ENCODE measurements around the gene COA1. TPM values are rescaled to one million over a fixed set of nuclear protein-coding genes. Genes with fewer than 3 reads are reported as not detected.
"Not testable (repeated sequence)": the region's sequence is repeated elsewhere in the genome, so short reads cannot be mapped to it uniquely, and the experiment has no call there.

The COA1 gene
- total and polyA plus RNA-seq, 2 donors (not counting 1 experiment from before 2014, with no cell fraction given), result 28.7 to 72.7 TPM

DNA sequence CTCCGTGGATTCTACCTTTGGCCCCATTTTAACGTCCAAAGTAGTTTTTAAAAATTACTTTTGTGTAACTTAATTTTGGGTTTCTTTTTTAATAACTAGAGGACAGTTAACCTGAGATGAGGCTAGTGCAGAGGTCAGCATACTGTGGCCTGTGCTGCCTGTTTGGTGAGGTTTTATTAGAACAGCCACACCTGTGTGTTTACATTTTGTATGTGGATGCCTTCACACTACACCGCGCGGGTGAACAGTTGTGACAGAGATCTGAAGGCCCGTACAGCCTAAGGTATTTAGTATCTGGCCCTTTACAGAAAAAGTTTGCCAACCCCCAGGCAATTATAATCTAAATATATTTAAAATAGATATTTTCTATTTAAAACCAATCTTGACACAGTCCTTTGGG lies 99.5 kb downstream of the COA1 start:
- intact Hi-C loops (cut with micrococcal nuclease), result loop anchor here (1.0 kb wide), 1 partner anchor 10 kb away; no protein-coding TSS in a partner anchor
- H3K4me1 ChIP-seq (ENCODE audit: control insufficient read depth in 2 of 2, insufficient read depth in 2 of 2, low read length in 2 of 2), result peaks cover 29 to 31% of the 10 kb centered on the region in 2 donors
- no peak for DNase-seq
- 100% methylated on average over 3 of the region's 6 CpGs for WGBS (ENCODE audit: insufficient coverage)
- H3K9me3 ChIP-seq (ENCODE audit: control extremely low read depth in 1 of 3, control insufficient read depth in 2 of 3, insufficient read depth in 1 of 3, low read length in 2 of 3), result peaks cover 0 to 4% (median 0%) of the 10 kb centered on the region in 3 donors
- Mint-ChIP-seq H3K4me3 (no peak overlapping the region), H3K27me3 (no peaks in the 10 kb centered on the region), H3K4me1 (peaks cover 73% of the 10 kb centered on the region), H3K27ac (no peak overlapping the region), H3K9me3 (ENCODE audit: insufficient read depth) (no peaks in the 10 kb centered on the region)
- H3K9ac ChIP-seq (ENCODE audit: low read length), result no peak overlapping the region
- TF ChIP-seq, protein P1, sequence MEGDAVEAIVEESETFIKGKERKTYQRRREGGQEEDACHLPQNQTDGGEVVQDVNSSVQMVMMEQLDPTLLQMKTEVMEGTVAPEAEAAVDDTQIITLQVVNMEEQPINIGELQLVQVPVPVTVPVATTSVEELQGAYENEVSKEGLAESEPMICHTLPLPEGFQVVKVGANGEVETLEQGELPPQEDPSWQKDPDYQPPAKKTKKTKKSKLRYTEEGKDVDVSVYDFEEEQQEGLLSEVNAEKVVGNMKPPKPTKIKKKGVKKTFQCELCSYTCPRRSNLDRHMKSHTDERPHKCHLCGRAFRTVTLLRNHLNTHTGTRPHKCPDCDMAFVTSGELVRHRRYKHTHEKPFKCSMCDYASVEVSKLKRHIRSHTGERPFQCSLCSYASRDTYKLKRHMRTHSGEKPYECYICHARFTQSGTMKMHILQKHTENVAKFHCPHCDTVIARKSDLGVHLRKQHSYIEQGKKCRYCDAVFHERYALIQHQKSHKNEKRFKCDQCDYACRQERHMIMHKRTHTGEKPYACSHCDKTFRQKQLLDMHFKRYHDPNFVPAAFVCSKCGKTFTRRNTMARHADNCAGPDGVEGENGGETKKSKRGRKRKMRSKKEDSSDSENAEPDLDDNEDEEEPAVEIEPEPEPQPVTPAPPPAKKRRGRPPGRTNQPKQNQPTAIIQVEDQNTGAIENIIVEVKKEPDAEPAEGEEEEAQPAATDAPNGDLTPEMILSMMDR (IDR thresholded peaks at IDR 0.05), result no peak
- no peak for TF ChIP-seq EZH2 (IDR thresholded peaks at IDR 0.05; ENCODE audit: borderline replicate concordance, insufficient read depth, low read depth, low read length, poor library complexity, severe bottlenecking)
- peak overlapping the region in 1 of 2 donors; percentile 62 for H3K27ac ChIP-seq (ENCODE audit: low read length in 2 of 2)
- H3K79me2 ChIP-seq (ENCODE audit: control insufficient read depth, insufficient read depth, low read length), result peaks cover 61% of the 10 kb centered on the region
- H2AFZ ChIP-seq (ENCODE audit: insufficient read depth, low read depth, low read length, poor library complexity, severe bottlenecking), result no peak overlapping the region
- no peak for ATAC-seq (ENCODE audit: low read depth)
- H3K4me3 ChIP-seq (ENCODE audit: control extremely low read depth in 1 of 5, extremely low read depth in 1 of 5, insufficient read depth in 1 of 5, low read depth in 2 of 5, low read length in 4 of 5), result no peak overlapping the region
- no peak overlapping the region for H3K4me2 ChIP-seq (replicated peaks; ENCODE audit: low read depth, low read length, poor library complexity, severe bottlenecking)
- ChIA-PET POLR2A (no interaction called here), CTCF (interaction anchor here (1.0 to 6.1 kb wide), 3 partner anchors 9 to 69 kb away, joined by 4 to 58 read pairs (median 52); partner anchors contain the start of gene STK17A)
- peaks cover 0 to 60% of the 10 kb centered on the region in 2 experiments for H3K36me3 ChIP-seq (replicated peaks in 1 of 2; ENCODE audit: control extremely low read depth in 1 of 2, control insufficient read depth in 1 of 2, extremely low read depth in 1 of 2, insufficient read depth in 2 of 2, low read length in 1 of 2)
- H3K27me3 ChIP-seq (replicated peaks in 1 of 4; ENCODE audit: control extremely low read depth in 1 of 4, control insufficient read depth in 3 of 4, insufficient read depth in 4 of 4, low read length in 3 of 4), result no peaks in the 10 kb centered on the region
- H4K20me1 ChIP-seq (ENCODE audit: control insufficient read depth, insufficient read depth, low read length, poor library complexity, severe bottlenecking), result peaks cover 15% of the 10 kb centered on the region

- no peak overlapping the region for H3K4me2 ChIP-seq (replicated peaks; ENCODE audit: low read depth, low read length, poor library complexity, severe bottlenecking)
- H3K27ac ChIP-seq (ENCODE audit: low read length in 2 of 2), result peak overlapping the region in 1 of 2 donors; percentile 62
- peaks cover 0 to 61% of the 10 kb centered on the region in 2 experiments for H3K36me3 ChIP-seq (replicated peaks in 1 of 2; ENCODE audit: control extremely low read depth in 1 of 2, control insufficient read depth in 1 of 2, extremely low read depth in 1 of 2, insufficient read depth in 2 of 2, low read length in 1 of 2)
- ATAC-seq (ENCODE audit: low read depth) (no peak), DNase-seq (no peak)
- H4K20me1 ChIP-seq (ENCODE audit: control insufficient read depth, insufficient read depth, low read length, poor library complexity, severe bottlenecking), result peaks cover 10% of the 10 kb centered on the region
- no peaks in the 10 kb centered on the region for H3K9me3 ChIP-seq (ENCODE audit: control extremely low read depth in 1 of 3, control insufficient read depth in 2 of 3, insufficient read depth in 1 of 3, low read length in 2 of 3)
- Mint-ChIP-seq H3K27me3 (no peaks in the 10 kb centered on the region), H3K27ac (peak overlapping the region; percentile 17), H3K4me1 (peaks cover 78% of the 10 kb centered on the region), H3K4me3 (no peak overlapping the region), H3K9me3 (ENCODE audit: insufficient read depth) (no peaks in the 10 kb centered on the region)
- TF ChIP-seq, protein P1 (IDR thresholded peaks at IDR 0.05), result no peak
- no peak for TF ChIP-seq EZH2 (IDR thresholded peaks at IDR 0.05; ENCODE audit: borderline replicate concordance, insufficient read depth, low read depth, low read length, poor library complexity, severe bottlenecking)
- H3K9ac ChIP-seq (ENCODE audit: low read length), result no peak overlapping the region
- no peaks in the 10 kb centered on the region for H3K27me3 ChIP-seq (replicated peaks in 1 of 4; ENCODE audit: control extremely low read depth in 1 of 4, control insufficient read depth in 3 of 4, insufficient read depth in 4 of 4, low read length in 3 of 4)
- POLR2A ChIA-PET, result no interaction called here
- H3K4me1 ChIP-seq (ENCODE audit: control insufficient read depth in 2 of 2, insufficient read depth in 2 of 2, low read length in 2 of 2), result peaks cover 31 to 35% of the 10 kb centered on the region in 2 donors
- CTCF ChIA-PET, result interaction anchor here (1.2 to 6.1 kb wide), 4 partner anchors 11 to 71 kb away, joined by 3 to 58 read pairs (median 29); partner anchors contain the start of gene STK17A
- intact Hi-C loops (cut with micrococcal nuclease), result no loop called here
- 83% methylated on average over 1 of the region's 2 CpGs for WGBS (ENCODE audit: insufficient coverage)
- H3K79me2 ChIP-seq (ENCODE audit: control insufficient read depth, insufficient read depth, low read length), result peaks cover 59% of the 10 kb centered on the region
- no peak overlapping the region for H2AFZ ChIP-seq (ENCODE audit: insufficient read depth, low read depth, low read length, poor library complexity, severe bottlenecking)
- no peak overlapping the region for H3K4me3 ChIP-seq (ENCODE audit: control extremely low read depth in 1 of 5, extremely low read depth in 1 of 5, insufficient read depth in 1 of 5, low read depth in 2 of 5, low read length in 4 of 5)
These were observed 100.9 kb downstream of the COA1 start for GRCh38 chr7:43628431-43628830.

DNA sequence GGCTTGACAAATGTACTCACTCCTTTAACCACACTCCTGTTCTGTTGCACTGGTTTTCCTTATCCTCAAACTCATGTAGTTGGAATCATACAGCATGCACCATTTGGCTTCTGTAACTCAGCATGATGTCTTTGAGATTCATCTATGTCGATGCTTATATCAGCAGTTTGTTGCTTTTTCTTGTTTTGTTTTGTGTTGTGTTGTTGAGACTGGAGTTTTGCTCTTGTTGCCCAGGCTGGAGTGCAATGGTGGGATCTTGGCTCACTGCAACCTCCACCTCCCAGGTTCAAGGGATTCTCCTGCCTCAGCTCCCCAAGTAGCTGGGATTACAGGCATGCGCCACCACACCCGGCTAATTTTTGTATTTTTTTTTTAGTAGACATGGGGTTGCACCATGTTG lies 101.5 kb downstream of the COA1 start:
- intact Hi-C loops (cut with micrococcal nuclease), result loop anchor here (2.0 kb wide), 1 partner anchor 15 kb away; no protein-coding TSS in a partner anchor

More for the DNA sequence above, 101.5 kb downstream of the COA1 start:
- not testable (repeated sequence) for ATAC-seq (ENCODE audit: low read depth); DNase-seq; H3K4me2 ChIP-seq (replicated peaks; ENCODE audit: low read depth, low read length, poor library complexity, severe bottlenecking); H4K20me1 ChIP-seq (ENCODE audit: control insufficient read depth, insufficient read depth, low read length, poor library complexity, severe bottlenecking); H3K9me3 ChIP-seq (ENCODE audit: control extremely low read depth in 1 of 3, control insufficient read depth in 2 of 3, insufficient read depth in 1 of 3, low read length in 2 of 3); H3K9ac ChIP-seq (ENCODE audit: low read length); H3K9me3 Mint-ChIP-seq (ENCODE audit: insufficient read depth); H3K27me3 ChIP-seq (replicated peaks in 1 of 4; ENCODE audit: control extremely low read depth in 1 of 4, control insufficient read depth in 3 of 4, insufficient read depth in 4 of 4, low read length in 3 of 4); H3K4me3 Mint-ChIP-seq; H2AFZ ChIP-seq (ENCODE audit: insufficient read depth, low read depth, low read length, poor library complexity, severe bottlenecking); H3K27me3 Mint-ChIP-seq; H3K4me3 ChIP-seq (ENCODE audit: control extremely low read depth in 1 of 5, extremely low read depth in 1 of 5, insufficient read depth in 1 of 5, low read depth in 2 of 5, low read length in 4 of 5)
- H3K4me1 Mint-ChIP-seq, result peaks cover 79% of the 10 kb centered on the region
- Histone ChIP-seq H3K4me1 (ENCODE audit: control insufficient read depth in 2 of 2, insufficient read depth in 2 of 2, low read length in 2 of 2) (peaks cover 35 to 38% of the 10 kb centered on the region in 2 donors), H3K79me2 (ENCODE audit: control insufficient read depth, insufficient read depth, low read length) (peaks cover 55% of the 10 kb centered on the region), H3K27ac (ENCODE audit: low read length in 2 of 2) (peak overlapping the region in 1 of 2 donors; percentile 79), H3K36me3 (replicated peaks in 1 of 2; ENCODE audit: control extremely low read depth in 1 of 2, control insufficient read depth in 1 of 2, extremely low read depth in 1 of 2, insufficient read depth in 2 of 2, low read length in 1 of 2) (peaks cover 0 to 60% of the 10 kb centered on the region in 2 experiments)
- no CpG with 5 or more reads among the region's 3 CpGs for WGBS (ENCODE audit: insufficient coverage)
- ChIA-PET POLR2A (interaction anchor here (2.0 kb wide), 1 partner anchor 22 kb away, joined by 10 read pairs; no protein-coding TSS in a partner anchor), CTCF (interaction anchor here (1.2 to 6.1 kb wide), 6 partner anchors 12 to 71 kb away, joined by 3 to 58 read pairs (median 6); partner anchors contain the start of gene STK17A)
- H3K27ac Mint-ChIP-seq, result peak overlapping the region; percentile 77
